HG03457 (cell line): Measurements from ENCODE around the gene MAP3K8.

Experiments used
- ATAC-seq: cut with Tn5 transposase; IDR thresholded peaks from one replicate; pipeline ENCODE4 v1.9.1; 2021; ENCODE audit warnings: moderate number of reproducible peaks; ENCODE audit not compliant: unreplicated experiment

Gene MAP3K8

GRCh38 chr10:30489346-30489745 lies 55.4 kb downstream of the MAP3K8 start:
- ATAC-seq = no peak

- no peak for ATAC-seq
Observed at GRCh38 chr10:30490289-30491000, 56.5 kb downstream of the MAP3K8 start.

- no peak for ATAC-seq
Observed at GRCh38 chr10:30491204-30491915, 57.4 kb downstream of the MAP3K8 start.

GRCh38 chr10:30491916-30492515 lies 58.0 kb downstream of the MAP3K8 start:
- ATAC-seq = no peak

- ATAC-seq = no peak
Observed at GRCh38 chr10:30493609-30494530, 59.9 kb downstream of the MAP3K8 start.

- no peak for ATAC-seq
Observed at GRCh38 chr10:30494558-30494957, 60.6 kb downstream of the MAP3K8 start.

- no peak for ATAC-seq
Observed at GRCh38 chr10:30495687-30496086, 61.7 kb downstream of the MAP3K8 start.

GRCh38 chr10:30499816-30500215 lies 65.8 kb downstream of the MAP3K8 start:
- ATAC-seq = no peak

- no peak for ATAC-seq
Observed at GRCh38 chr10:30500534-30500933, 66.5 kb downstream of the MAP3K8 start.

GRCh38 chr10:30500963-30501504 lies 67.0 kb downstream of the MAP3K8 start:
- ATAC-seq = no peak

- peak; percentile 68 for ATAC-seq
Observed at GRCh38 chr10:30502266-30503060, 68.5 kb downstream of the MAP3K8 start.

GRCh38 chr10:30503700-30504266 lies 69.8 kb downstream of the MAP3K8 start:
- ATAC-seq = no peak

- ATAC-seq = no peak
Observed at GRCh38 chr10:30505543-30506298, 71.7 kb downstream of the MAP3K8 start.

GRCh38 chr10:30509508-30509907 lies 75.5 kb downstream of the MAP3K8 start:
- ATAC-seq = no peak

GRCh38 chr10:30510184-30510931 lies 76.4 kb downstream of the MAP3K8 start:
- peak; percentile 87 for ATAC-seq

- ATAC-seq = peak; percentile 25
Observed at GRCh38 chr10:30510932-30511700, 77.1 kb downstream of the MAP3K8 start.
